Fibroblast of skin of right quadriceps (primary cell): ENCODE data around the gene RFNG.

Source experiments
- DNase-seq: peaks from one replicate; pipeline ENCODE4 v3.0.0-alpha.2; 2013

Gene RFNG

DNA sequence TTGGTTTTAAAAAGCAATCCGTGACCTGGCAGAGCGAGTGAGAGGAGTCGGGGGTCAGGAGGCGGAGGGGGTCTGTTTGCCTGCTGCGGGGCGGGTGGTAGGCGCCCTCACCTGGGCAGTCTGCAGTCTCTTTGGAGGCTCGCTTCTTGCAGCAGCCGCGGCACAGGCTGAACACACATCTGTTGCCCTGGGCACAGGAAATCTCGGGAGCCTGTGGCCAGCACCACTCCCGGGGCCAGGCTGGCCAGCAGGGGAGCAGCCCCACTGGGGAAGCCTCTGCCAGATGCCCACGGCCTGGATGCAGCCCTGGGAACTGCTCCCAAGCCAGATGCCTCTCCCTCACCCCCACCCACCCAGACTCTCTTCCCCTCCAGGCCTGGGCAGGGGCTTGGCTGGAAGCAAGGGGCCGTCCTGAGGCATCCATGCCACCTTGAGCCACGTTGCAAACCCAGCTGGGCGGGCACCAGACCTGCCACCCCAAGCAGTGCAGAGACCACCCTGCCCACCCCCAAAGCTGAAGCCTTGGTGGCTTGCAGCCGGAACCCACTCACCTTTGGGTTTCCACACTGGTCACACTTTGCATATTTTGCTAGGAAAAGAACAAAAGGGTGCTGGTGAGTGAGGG is 6.7 kb upstream of the RFNG start:
- no peak for DNase-seq

DNA sequence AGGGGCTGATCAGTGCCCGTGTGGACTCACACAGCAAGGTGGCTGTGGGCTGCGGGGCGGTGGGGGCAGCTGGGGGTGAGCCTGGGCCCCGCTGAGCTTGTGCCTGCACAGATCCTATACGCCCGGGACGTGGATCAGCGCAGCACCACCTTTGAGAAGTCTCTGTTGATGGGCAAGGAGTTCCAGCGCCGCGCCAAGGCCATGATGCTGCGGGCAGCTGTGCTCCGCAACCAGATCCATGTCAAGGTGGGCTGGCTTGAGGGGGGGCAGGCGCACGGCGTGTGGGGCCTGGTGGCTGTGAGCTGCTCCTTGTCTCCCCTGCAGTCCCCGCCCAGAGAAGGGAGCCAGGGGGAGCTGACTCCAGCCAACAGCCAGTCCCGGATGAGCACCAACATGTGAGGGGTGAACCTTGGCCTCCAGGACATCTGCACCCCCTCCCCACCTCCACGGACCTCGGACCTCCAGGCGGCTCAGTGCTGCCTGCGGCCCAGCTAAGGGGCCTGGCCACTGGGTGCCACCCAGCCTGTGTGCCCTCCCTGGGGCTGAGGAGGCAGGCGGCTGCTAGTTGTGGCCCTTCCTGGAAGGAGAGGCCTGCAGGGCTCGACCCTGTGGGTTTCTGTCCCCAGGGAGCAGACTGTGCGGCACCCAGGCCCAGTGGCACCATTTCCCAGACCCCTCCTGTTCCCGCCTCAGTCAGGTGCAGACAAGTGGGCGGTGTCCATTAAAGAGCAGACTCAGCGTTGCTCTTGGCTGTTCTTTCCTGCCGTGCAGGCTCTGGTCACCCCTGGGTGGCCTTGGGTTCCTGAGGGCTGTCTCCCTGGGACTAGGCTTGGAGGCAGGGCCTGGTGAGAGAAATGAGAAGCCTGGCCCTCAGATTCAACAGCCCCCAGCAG is 5.4 kb upstream of the RFNG start:
- no peak for DNase-seq

DNA sequence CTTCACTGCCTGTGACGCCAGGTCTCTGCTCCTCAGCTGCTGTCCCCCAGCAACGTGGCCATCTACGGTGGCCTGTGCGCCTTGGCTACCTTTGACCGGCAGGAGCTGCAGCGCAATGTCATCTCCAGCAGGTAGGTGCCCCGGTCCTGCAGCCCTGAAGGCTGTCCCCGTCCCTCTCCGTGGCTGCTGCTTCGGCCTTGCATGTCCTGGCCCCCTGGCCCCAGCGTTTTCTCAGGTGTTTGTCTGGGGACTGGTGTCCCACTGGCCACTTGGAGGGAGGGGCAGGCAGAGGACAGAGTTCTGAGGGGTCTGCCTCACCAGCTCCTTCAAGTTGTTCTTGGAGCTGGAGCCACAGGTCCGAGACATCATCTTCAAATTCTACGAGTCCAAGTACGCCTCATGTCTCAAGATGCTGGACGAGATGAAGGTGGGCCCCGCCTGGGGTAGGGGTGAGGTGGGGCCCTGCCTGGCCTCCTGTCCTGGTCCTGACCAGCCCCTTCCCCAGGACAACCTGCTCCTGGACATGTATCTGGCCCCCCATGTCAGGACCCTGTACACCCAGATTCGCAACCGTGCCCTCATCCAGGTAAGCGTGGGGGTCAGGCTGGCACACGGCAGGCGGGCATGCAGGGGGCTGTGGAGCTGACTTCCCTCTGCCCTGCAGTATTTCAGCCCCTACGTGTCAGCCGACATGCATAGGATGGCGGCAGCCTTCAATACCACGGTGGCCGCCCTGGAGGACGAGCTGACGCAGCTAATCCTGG is 4.5 kb upstream of the RFNG start:
- DNase-seq, result no peak

DNA sequence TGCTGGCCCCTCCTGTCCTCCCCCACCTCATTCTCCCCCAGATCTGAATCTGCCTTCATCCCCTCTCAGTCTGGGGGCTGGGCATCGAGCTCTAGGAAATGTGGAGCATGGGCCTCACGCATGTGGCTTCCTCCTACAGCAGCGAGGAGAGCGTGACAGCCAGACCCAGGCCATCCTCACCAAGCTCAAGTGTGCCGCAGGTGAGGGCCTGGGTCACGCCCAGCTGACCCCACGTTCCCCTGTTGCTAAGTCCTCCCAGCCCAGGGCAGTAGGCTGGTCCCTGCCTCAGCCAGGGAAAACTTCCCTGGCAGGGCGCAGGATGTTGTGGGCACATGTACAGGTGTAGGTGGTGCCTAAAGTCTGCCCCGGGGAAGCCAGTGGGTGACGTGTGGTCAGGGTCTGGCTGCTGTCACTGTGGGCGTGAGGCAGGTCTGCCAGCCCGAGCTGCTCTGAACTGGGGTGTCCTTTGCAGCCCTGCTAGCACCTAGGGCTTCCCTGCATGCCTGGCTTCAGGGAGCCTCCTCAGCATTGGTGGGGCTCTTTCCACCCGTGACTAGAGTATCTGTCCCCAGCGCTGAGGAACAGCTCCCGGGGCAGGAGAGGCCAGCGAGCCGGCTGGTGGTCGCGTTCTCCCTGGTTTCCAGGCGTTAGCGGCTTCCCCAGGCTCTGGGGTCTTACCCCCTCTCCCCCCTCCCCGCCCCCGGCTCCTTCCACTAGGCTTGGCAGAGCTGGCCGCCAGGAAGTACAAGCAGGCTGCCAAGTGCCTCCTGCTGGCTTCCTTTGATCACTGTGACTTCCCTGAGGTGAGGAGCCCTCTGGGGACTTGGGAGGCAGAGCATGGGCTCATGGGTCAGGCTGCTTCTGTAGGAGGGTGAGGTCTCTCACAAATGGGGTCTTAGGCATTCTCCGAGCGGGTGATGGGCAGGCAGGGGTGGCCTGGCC is 3.7 kb upstream of the RFNG start:
- DNase-seq, result no peak

DNA sequence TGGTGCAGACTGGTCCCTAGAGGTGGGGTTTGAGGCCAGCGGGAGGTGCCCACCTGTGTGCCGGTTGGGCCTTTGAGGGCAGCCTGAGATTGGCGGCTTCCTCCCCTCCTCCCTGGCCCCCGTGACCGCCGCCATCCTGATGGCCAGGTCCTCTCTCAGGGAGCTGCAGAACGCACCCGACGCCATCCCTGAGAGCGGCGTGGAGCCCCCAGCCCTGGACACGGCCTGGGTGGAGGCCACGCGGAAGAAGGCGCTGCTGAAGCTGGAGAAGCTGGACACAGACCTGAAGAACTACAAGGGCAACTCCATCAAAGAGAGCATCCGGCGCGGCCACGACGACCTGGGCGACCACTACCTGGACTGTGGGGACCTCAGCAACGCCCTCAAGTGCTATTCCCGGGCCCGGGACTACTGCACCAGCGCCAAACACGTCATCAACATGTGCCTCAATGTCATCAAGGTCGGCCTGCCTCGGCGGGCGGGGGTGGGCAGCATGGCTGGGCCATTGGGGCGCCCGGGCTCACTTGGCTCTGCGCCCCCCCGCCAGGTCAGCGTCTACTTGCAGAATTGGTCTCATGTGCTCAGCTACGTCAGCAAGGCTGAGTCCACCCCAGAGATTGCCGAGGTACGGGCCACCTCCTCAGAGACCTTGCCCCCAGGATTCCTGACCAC is 2.9 kb upstream of the RFNG start:
- no peak for DNase-seq

DNA sequence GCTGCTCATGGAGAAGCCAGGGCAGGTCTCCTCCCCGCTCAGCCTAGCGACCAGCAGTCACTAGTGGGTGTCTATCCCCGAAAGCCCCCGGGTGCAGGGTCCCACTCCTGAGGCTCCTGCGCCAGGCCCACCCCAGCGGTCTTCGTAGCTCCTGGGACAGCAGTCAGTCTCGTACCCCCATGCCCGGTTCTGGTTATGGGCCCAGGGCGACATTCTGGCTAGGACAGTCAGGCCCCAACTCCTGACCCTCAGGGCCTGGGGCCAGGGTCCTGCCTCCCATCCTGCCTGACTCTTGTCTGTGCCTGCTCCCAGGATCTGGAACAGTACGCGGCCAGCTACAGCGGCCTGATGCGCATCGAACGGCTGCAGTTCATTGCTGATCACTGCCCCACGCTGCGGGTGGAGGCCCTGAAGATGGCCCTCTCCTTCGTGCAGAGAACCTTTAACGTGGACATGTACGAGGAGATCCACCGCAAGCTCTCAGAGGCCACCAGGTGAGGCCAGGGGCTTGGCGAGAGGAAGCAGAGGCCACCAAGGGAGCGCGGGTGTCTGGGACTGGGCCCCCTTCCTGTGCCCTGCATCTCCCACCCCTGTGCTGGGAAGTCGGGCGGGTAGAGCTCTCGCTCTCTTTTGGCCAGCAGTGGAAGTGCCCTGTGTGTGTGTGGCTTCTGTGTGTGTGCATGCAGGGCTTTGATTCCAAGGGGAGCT is 2.1 kb upstream of the RFNG start:
- no peak for DNase-seq

DNA sequence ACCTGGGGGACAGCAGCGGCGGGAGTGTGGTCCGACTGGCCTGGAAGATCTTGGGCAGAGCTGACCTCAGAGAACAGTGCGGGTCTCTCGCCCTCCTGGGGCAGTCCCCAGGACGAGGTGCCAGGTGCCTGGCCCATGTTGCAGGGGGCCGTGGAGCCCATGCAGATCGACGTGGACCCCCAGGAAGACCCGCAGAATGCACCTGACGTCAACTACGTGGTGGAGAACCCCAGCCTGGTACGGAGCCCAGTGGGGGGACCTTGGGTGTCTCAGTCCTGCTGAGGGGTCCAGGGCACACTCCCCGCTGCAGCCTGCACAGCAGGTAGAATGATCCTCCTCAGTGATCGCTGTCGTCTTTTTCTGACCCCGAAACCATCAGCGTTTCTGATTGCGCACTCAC is 1.5 kb upstream of the RFNG start:
- DNase-seq, result no peak

DNA sequence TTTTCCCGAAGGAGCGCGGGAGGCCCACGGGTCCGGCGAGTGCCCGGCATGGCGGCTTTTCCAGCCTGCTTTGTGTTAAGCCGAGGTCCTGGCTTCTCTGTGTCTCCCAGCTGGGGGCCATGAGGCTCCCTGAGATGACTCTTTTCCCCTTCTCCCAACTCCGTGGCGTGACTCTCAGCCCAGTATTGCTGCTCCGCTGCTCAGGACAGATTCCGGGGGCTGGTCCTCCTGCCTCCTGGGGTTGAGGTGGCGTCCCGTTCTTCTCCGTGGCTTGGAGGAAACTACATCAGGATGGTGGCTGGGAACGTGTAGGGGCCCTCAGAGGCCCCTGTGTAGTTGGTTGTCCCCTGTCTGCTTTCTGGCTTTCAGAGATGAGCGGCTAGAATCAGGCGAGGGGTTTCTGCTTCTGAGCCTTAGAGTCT is 1.0 kb upstream of the RFNG start:
- DNase-seq, result no peak

DNA sequence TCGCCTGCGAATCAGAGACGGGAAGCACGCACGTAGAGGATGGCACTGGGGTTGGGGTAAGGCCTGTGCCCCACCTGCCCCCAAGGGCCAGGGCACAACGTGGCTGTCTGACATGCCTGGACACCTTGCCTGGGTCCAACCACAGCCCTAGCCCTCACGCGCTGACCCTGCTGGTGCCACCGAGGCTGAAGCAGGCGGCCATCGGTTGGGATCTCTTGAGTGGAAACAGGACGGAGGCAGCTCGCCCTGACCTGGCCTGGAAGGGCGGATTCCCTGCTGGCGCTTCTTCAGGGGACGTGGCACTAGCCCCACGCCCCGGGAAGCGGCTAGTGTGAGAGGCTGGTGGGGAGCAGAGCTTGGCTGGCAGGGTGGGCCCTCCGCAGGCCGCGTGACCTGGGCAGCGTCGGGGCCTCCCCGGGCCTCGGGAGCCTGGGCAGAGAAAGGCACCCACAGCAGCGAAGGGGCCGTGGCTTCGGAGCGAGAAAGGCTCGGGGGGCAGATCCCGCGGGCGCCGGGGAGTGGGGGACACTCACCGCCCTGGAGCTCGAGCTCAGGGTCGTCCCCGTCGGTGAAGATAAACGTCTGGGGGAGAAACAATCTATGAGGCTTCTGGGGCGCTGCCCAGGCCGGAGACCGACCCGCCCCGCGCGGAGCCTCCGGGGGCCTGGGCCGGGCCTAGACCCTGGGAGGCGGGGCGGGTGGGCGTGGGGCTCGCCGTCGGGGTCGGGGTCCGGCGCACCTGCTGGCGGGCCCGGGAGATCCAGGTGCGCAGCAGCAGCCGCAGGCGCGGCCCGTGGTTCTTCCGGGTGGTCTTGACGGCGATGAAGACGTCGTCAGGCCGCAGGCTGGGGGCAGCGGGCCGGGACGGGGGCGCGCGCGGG is 610 bp downstream of the RFNG start:
- DNase-seq, result no peak

DNA sequence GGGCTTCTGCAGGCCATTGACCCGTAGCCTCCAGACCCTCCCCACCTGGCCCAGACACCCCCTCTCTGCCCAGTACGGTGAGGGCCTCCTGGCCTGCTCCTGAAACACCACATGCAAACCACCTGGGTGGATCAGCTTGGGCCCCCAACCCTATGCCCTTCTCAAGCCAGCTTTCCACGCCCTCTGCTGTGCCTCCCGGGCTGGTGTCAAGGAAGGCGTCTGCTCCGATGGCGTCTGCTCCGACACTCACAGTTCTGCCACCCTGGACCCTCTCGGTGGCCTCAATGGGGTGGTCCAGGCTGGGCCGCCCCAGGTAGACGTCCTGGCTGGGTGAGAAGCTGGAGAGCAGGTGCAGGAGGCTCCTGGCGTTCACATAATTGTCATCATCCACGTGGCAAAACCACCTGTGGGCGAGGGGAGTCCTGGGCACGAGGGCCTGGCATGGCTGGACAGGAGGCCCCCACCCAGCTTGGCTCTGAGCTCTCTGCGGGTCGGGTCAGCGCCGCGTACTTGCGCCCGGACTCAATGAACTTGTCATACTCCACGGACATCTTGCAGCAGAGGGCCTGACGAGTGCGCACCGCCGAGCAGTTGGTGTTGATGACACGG is 1.4 kb downstream of the RFNG start:
- no peak for DNase-seq

DNA sequence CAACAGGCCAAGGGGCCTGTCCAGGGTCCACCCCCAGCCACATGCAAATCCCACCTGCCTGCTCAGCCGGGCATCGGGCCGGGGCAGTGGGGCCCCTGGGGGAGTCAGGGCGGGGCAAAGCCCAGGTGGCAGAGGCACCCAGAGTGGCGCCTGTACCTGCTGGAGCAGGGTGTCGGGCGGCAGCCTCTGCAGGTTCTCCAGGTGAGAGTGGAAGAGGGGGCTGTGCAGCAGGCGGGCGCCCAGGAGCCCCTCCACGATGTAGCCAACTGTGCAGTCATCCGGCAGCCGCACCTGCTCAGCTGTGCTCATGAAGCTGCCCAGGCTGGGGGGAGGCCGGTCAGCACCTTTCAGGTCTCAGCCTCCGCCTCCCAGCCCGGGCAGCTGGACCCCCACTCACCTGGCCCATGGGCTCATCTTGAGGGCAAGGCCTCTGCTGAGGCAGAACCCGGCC is 2.1 kb downstream of the RFNG start:
- DNase-seq, result no peak

DNA sequence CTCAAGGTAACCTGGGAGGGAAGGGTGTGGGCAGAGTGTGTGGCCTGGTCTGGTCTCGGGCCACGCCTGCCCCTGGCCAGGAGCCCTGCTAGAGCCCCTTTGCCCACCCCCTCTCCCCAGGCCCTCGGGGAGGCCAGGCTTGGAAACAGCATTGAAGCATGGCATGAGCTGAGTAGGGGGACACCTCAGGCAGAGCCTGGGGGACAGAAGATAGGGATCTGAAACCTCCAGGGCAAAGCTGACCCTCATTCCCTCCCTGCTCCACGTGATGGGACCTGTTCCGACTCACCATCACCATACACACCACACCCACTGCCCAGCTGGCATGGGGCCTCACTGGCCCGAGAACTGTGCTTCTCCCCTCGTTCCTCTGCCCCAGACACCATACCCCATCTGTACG is 2.5 kb downstream of the RFNG start:
- DNase-seq, result no peak

DNA sequence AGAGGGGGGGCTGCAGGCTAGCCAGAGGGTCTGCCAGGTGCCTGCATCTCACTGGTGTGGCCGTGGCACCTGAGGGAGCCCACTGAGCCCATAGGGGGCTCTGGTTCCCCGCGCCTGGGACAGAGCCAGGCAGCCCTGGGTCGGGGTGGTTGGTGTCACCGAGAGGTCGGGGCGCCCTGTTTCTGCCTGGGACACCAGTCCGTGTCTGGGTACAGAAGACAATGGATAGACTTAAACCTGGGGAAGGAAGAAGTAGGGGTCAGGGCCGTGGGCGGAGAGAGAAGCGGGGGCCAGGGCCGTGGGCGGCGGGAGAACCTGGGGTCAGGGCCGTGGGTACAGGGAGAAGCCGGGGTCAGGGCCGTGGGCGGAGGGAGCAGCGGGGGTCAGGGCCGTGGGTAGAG is 3.0 kb downstream of the RFNG start:
- DNase-seq, result no peak

DNA sequence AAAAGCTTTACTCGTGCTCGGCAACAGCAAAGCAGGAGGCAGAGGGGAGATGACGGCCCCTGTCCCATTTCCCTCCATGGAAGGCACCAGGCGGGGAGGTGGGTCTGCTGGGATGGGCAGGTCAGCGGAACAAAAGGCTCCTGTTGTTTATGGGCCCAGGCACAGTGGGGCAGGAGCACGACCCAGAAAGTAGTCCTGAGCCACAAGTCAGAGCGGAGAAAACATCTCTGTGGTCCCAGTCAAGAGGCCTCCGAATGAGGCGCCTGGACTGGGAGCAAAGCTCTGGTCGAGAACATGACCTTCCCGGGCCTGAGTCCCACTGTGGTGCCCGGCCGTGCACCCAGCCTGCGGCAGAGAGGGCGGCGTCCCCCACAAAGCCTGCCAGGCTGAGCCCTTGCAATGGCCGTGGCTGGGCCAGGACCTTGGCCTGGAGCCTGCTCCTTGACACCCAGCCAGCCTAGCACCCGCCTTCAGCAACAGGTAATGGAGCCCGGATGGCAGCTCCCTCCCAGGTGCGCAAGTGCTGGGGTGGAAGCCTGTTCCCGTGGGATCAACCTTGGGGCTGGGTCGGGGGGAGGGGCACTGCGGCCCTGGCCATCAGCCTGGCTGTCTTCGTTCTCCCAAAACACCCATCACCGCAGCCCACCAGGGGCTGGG is 3.6 kb downstream of the RFNG start:
- no peak for DNase-seq

DNA sequence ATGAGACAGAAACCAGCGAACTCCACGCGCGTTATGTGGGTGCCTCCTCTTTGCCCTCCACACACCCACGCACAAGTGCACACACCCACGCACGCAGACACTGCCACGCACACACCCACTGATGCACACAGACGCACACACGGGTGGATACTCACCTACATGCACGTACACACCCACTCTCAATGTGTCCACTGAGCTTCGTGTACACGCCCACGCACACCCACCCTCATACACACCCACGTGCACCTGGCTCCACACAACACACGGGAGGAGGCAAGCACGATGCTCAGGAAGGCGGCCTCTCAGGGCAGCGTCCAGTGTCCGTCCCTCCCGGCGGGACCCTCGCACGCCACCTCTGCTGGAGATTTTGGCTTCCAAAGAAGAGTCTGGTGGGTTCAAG is 4.2 kb downstream of the RFNG start:
- DNase-seq, result no peak

DNA sequence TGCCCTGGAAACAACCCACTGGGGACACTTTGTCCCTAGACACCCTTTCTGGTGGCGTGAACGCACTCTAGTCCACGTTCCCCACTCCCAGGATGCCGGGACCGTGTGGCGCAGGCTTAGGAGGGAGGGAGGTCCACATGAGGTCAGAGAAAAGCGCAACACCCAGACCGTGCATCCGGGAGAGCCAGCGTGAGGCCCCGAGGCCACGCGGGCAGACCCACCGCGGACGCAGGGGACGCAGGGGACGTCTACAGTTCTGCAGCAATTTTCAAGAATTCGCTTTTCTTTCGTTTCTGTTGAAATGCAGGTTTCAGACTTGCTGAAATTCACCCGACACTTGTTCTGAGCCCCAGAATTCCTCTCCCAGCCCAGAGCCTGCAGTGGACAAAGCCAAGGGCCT is 4.7 kb downstream of the RFNG start:
- DNase-seq, result no peak

DNA sequence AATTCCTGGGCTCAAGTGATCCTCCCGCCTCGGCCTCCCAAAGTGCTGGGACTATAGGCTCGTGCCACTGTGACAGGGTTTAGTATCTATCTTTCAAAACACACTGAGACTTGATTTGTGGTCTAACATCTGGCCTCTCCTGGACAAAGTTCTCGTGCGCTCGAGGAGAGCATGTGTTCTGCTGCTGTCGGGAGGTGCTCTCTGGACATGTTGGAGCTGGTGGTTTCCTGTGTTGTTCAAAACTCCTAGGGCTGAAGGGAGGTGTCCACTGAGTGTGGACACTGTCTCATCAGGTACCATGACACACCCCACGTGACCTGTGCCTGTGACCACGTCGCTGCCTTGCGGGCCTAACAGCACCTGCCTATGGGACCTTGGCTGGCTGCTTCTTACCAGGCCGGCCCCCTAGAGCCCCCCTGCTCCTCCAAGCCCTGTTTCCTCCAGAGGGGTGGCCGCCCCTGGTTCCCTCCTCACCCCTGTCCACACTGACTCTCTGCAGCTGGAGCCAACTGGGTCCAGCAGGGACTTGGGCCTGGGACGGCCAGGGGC is 5.6 kb downstream of the RFNG start:
- no peak for DNase-seq

DNA sequence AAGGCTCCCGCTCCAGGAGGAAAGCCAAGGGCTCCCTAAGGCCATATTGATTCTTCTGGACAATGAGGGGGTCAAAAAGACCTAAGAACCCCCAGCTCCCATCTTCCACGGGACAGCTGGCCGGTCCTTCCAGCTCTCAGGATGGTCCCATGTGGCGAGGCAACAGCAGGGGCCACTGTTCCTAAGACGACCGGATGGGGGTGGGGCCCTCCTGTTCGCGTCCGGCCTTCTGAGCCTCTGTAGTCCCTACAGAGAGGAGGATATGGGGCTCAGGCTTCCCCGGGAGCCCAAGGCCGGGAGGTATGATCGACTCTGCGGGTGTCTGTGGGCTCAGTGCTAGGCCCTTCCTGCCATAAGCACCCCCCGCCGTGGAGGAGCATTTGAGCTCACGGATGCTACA is 8.1 kb downstream of the RFNG start:
- no peak for DNase-seq

DNA sequence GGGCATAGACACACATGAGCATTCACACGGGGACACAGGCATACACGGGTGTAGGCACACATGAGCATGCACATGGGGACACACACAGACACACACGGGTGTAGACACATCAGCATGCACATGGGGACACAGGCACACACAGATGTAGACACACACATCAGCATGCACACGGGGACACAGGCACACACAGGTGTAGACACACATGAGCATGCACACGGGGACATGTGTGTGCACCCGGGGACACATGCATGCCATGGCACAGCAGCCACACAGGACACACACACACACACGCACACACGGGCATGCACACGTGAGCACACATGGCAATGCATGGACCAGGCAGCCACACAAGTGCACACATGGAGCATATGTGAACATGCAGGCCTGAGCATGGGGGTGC is 9.0 kb downstream of the RFNG start:
- DNase-seq, result no peak
